Measurements from ENCODE around the gene GALNT2. TPM values are rescaled to one million over a fixed set of nuclear protein-coding genes. Genes with fewer than 3 reads are reported as not detected.

GALNT2 gene
- total RNA-seq, 1 experiment from 2014 or later = 114 TPM

DNA sequence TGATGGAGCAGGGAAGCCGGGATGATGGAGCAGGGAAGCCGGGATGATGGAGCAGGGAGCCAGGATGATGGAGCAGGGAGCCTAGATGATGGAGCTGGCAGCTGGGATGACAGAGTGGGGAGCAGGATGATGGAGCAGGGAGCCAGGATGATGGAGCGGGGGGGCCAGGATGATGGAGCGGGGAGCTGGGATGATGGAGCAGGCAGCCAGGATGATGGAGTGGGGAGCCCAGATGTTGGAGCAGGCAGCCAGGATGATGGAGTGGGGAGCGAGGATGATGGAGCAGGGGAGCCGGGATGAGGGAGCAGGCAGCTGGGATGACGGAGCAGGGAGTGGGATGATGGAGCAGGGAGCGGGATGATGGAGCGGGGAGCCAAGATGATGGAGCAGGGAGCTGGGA is 16.0 kb downstream of the GALNT2 start:
- peaks cover 23% of the 10 kb centered on the region for H3K36me3 Mint-ChIP-seq (ENCODE audit: insufficient read depth, unreplicated experiment)
- no peak for DNase-seq (ENCODE audit: unreplicated experiment)
- ChIA-PET POLR2A (interaction anchor here (0.6 to 11.3 kb wide), 8 partner anchors 11 to 422 kb away, joined by 3 to 166 read pairs (median 16); partner anchors contain the start of gene GALNT2), CTCF (interaction anchor here (0.6 to 7.9 kb wide), 9 partner anchors 10 to 424 kb away, joined by 3 to 138 read pairs (median 5); no protein-coding TSS in a partner anchor)
- H3K4me3 Mint-ChIP-seq (ENCODE audit: unreplicated experiment) = peak overlapping the region; percentile 19
- intact Hi-C loops (cut with micrococcal nuclease) = loop anchor here (10.0 kb wide), 1 partner anchor 508 kb away; no protein-coding TSS in a partner anchor
- BruUV-seq (replicated peaks) = no TSS peak
- peaks cover 8% of the 10 kb centered on the region for H3K9me3 Mint-ChIP-seq (ENCODE audit: unreplicated experiment)
- H3K4me1 Mint-ChIP-seq (ENCODE audit: insufficient read depth, unreplicated experiment) = peaks cover 67% of the 10 kb centered on the region
- H3K27ac Mint-ChIP-seq (ENCODE audit: low read depth, unreplicated experiment) = peak overlapping the region; percentile 80
- no peaks in the 10 kb centered on the region for H3K27me3 Mint-ChIP-seq (ENCODE audit: insufficient read depth, unreplicated experiment)
- TF ChIP-seq CTCF (IDR thresholded peaks at IDR 0.05; ENCODE audit: unreplicated experiment) = no peak

DNA sequence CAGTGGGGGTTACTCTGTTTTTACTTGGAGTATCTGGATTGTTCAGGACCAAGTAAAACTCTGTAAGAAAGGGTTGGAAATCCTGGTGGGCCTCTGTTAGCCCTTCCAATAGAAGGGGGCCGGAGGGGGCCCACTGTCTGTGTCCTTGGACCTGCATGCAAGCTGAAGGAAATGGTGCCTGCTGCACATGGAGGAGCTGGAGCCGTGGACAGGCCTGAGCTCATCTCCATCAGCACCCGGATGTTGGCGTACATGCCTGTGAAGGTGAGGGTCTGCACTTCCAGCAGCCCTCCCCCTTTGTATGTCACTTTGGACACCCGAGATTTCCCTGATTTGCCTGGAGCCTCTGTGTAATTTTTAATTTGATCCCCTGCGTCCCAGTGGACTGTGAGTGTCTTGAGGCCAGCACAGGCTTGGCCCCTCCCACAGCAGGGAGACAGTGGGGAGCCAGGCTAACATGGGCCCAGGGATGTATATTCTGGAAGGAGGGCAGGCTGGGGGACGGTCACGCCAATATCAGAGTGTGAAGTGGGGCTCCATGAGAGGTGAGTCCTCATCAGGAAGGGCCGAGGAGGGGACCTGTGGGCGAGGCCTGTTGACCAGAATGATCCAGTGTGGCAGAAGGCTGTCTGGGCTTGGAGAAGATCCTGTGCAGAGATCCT is 16.8 kb downstream of the GALNT2 start:
- Mint-ChIP-seq H3K9me3 (ENCODE audit: unreplicated experiment) (peaks cover 8% of the 10 kb centered on the region), H3K36me3 (ENCODE audit: insufficient read depth, unreplicated experiment) (peaks cover 23% of the 10 kb centered on the region), H3K27ac (ENCODE audit: low read depth, unreplicated experiment) (peak overlapping the region; percentile 80), H3K4me1 (ENCODE audit: insufficient read depth, unreplicated experiment) (peaks cover 67% of the 10 kb centered on the region), H3K27me3 (ENCODE audit: insufficient read depth, unreplicated experiment) (no peaks in the 10 kb centered on the region), H3K4me3 (ENCODE audit: unreplicated experiment) (peak overlapping the region; percentile 46)
- POLR2A ChIA-PET = interaction anchor here (0.6 to 11.3 kb wide), 18 partner anchors 8 to 423 kb away, joined by 3 to 166 read pairs (median 6); partner anchors contain the start of gene GALNT2
- TF ChIP-seq CTCF (IDR thresholded peaks at IDR 0.05; ENCODE audit: unreplicated experiment) = no peak
- BruUV-seq (replicated peaks) = no TSS peak
- intact Hi-C loops (cut with micrococcal nuclease) = loop anchor here (1.0 to 10.0 kb wide), 6 partner anchors 17 to 509 kb away; partner anchors contain the start of gene GALNT2
- CTCF ChIA-PET = interaction anchor here (0.7 to 7.9 kb wide), 14 partner anchors 8 to 525 kb away, joined by 3 to 138 read pairs (median 4); partner anchors contain the start of gene ABCB10
- no peak for DNase-seq (ENCODE audit: unreplicated experiment)

DNA sequence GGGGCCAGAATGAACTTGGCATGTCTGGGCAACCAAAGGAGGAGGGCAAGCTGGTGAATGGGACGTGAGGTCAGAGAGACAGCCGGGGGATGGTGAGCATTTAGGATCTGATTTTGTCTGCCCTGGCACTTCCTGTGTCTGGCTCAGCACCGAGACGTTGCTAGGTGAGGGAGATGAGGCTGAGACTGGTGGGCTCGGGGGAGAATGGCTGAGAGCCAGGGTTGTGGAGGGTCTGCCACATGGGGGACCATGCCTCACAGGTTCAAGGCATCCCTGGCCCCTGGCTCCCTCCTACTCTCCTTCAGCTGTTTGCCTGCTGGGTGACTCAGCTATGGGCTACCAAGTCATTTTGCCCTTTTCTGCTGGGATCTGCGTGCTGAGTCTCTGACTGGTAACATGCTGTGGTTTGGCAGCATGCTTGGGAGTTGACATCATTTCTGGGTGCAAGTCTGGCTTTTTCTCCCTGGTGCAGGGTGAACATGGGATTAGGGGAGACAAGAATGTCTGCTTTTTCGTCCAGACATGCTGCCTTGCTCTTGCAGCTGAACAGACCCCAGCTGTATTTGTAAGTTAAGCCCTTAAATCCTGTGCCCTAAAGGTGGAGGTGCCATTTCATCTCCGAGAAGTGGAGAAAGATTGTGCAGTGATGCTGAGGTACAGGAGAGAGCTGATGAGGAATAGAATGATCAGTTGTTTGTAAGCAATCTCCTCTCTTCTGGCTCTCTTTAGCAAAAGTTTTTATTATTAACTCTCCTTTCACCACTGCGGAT is 17.6 kb downstream of the GALNT2 start:
- Mint-ChIP-seq H3K9me3 (ENCODE audit: unreplicated experiment) (peaks cover 8% of the 10 kb centered on the region), H3K4me3 (ENCODE audit: unreplicated experiment) (peak overlapping the region; percentile 46), H3K4me1 (ENCODE audit: insufficient read depth, unreplicated experiment) (peaks cover 74% of the 10 kb centered on the region), H3K27ac (ENCODE audit: low read depth, unreplicated experiment) (peak overlapping the region; percentile 80), H3K36me3 (ENCODE audit: insufficient read depth, unreplicated experiment) (peaks cover 23% of the 10 kb centered on the region), H3K27me3 (ENCODE audit: insufficient read depth, unreplicated experiment) (no peaks in the 10 kb centered on the region)
- CTCF ChIA-PET = interaction anchor here (0.6 to 7.9 kb wide), 19 partner anchors 9 to 461 kb away, joined by 3 to 138 read pairs (median 5); no protein-coding TSS in a partner anchor
- TSS peak; percentile 20 for BruUV-seq (replicated peaks)
- intact Hi-C loops (cut with micrococcal nuclease) = loop anchor here (1.0 to 10.0 kb wide), 6 partner anchors 17 to 510 kb away; partner anchors contain the start of gene GALNT2
- DNase-seq (ENCODE audit: unreplicated experiment) = peak; percentile 100
- TF ChIP-seq CTCF (IDR thresholded peaks at IDR 0.05; ENCODE audit: unreplicated experiment) = no peak
- POLR2A ChIA-PET = interaction anchor here (0.6 to 11.3 kb wide), 25 partner anchors 9 to 460 kb away, joined by 3 to 166 read pairs (median 5); partner anchors contain the start of gene GALNT2
